Measurements from ENCODE around the gene ANP32E.

Gene ANP32E

GRCh38 chr1:150171801-150172200 lies 64.1 kb downstream of the ANP32E start:
- FAIRE-seq (no peak), DNase-seq (ENCODE audit: low spot score) (no peak)

GRCh38 chr1:150168960-150169601 lies 66.8 kb downstream of the ANP32E start:
- DNase-seq (ENCODE audit: low spot score): peak; percentile 43
- FAIRE-seq: no peak

Measured in RCC 7860 (cell line).